Lower leg skin (tissue), 4 donors: ENCODE results near the gene FGFR2. TPM values are rescaled to one million over a fixed set of nuclear protein-coding genes. Genes with fewer than 3 reads are reported as not detected.

ENCODE experiments used
- DNase-seq, 2 donors: peaks; one replicate each; pipeline ENCODE4 v3.0.0-alpha.2; 2019; ENCODE audit warnings: low spot score in 2 of 2
- H3K4me3 ChIP-seq: fragments of 200-600 bp; sonication (generic); 2 replicates; pipeline ENCODE4 v1.5.1; 2017; ENCODE audit warnings: mild to moderate bottlenecking, low read depth; ENCODE audit not compliant: poor library complexity, severe bottlenecking
- POLR2A ChIP-seq, 2 donors: fragments of 450-650 bp; IDR thresholded peaks; one replicate each; pipeline ENCODE4 v1.6.1; 2016 to 2017; ENCODE audit warnings: antibody characterized with exemption in 2 of 2, mild to moderate bottlenecking in 1 of 2, moderate library complexity in 1 of 2
- WGBS, 2 donors: methylation state at CpG; one replicate each; pipeline ENCODE4 v1.1.5; 2018; 5-methylcytosine and 5-hydroxymethylcytosine counted together
- intact Hi-C: fragments of 100-400 bp; cut with DNase I; formaldehyde crosslinking; loops from one replicate; pipeline ENCODE4 v1.15.0; 2023; ENCODE audit warnings: low total_unique reads
- total RNA-seq, 4 donors: library from RNA; depleted of rRNA; stranded (reverse); fragments of >200 nt; gene quantifications; one replicate each; pipeline ENCODE4 v1.1.0, GENCODE V29; 2016
- TF ChIP-seq, protein P1 (sequence below), 3 donors: fragments of 450-650 bp; IDR thresholded peaks; one replicate each; pipeline ENCODE4 v1.5.1; 2016; ENCODE audit warnings: antibody characterized with exemption in 3 of 3, mild to moderate bottlenecking in 3 of 3, moderate library complexity in 2 of 3

Gene FGFR2
- total RNA-seq, 4 donors from 2014 or later = 123 to 179 (median 148) TPM

DNA sequence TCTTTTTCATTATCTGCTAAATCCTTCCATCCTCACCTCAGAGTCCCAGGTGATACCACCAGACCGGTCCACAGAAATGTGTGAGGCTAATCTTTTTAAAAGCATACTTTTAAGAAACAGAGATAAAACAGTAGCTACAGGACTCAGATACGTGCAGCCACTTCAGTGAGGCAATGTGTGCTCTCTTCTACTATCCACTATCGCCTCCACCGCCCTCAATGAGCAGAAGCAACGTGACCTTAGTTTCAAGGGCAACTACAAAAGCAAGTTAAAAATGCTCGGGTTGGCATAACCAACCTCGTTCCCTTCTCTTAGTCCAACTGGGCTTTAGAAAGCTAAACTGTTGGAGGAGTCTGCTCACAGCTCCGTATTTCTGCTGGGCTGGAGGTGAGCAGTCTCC is 4.2 kb downstream of the FGFR2 start:
- intact Hi-C loops = no loop called here
- TF ChIP-seq, protein P1, sequence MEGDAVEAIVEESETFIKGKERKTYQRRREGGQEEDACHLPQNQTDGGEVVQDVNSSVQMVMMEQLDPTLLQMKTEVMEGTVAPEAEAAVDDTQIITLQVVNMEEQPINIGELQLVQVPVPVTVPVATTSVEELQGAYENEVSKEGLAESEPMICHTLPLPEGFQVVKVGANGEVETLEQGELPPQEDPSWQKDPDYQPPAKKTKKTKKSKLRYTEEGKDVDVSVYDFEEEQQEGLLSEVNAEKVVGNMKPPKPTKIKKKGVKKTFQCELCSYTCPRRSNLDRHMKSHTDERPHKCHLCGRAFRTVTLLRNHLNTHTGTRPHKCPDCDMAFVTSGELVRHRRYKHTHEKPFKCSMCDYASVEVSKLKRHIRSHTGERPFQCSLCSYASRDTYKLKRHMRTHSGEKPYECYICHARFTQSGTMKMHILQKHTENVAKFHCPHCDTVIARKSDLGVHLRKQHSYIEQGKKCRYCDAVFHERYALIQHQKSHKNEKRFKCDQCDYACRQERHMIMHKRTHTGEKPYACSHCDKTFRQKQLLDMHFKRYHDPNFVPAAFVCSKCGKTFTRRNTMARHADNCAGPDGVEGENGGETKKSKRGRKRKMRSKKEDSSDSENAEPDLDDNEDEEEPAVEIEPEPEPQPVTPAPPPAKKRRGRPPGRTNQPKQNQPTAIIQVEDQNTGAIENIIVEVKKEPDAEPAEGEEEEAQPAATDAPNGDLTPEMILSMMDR (IDR thresholded peaks at IDR 0.05) = no peak
- TF ChIP-seq POLR2A (IDR thresholded peaks at IDR 0.05) = no peak
- DNase-seq = peak in 1 of 2 donors; percentile 28
- no peak overlapping the region for H3K4me3 ChIP-seq
- 51 to 55% methylated on average over 8 of the region's 8 CpGs for WGBS, 2 donors

DNA sequence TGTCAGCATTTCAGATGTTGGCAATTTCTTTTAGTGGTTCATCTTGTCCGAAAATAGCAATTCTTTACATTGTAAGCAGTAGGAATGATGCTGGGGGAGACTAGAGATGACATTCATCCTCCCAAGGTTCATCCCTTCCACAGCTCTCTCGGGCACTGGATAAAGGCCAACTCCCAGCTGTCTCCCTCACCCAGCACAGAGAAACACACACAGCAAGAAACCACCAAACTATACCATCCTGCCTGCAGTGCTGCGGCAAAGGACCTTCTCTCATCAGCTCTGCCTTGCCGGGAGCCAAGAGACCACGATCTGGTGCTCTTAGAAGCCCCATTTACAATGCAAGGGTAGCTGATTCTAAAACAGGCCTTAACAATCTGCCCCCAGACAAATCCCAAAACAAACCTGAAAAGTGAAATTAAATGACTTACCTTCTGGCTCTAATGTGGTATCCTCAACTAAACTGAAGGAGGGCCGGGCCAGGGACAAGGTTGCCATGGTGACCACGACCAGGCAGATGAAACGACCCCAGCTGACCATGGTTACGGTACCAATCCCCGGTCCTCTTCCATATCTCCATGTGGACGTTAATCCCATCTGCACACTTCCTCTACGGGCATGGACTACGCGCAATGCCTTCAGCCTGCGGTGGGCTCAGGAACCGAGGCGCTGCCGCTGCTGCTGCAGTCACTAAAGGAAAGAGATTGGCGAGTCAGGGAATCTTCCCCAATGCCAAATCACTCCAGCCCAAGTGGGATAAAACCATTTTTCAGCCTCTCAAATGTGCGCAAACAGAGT is 4.8 kb downstream of the FGFR2 start:
- DNase-seq = peak in 1 of 2 donors; percentile 81
- WGBS, 2 donors = 63 to 64% methylated on average over 20 of the region's 20 CpGs
- intact Hi-C loops = no loop called here
- H3K4me3 ChIP-seq = no peak overlapping the region
- TF ChIP-seq, protein P1 (IDR thresholded peaks at IDR 0.05) = no peak
- no peak for TF ChIP-seq POLR2A (IDR thresholded peaks at IDR 0.05)

- no peak overlapping the region for H3K4me3 ChIP-seq
- no peak for TF ChIP-seq POLR2A (IDR thresholded peaks at IDR 0.05)
- TF ChIP-seq, protein P1 (IDR thresholded peaks at IDR 0.05) = no peak
- 46 to 70% methylated on average over 18 of the region's 18 CpGs for WGBS, 2 donors
- intact Hi-C loops = no loop called here
- DNase-seq = peak in 1 of 2 donors; percentile 70
These were observed 5.9 kb downstream of the FGFR2 start for GRCh38 chr10:121592155-121592890.

GRCh38 chr10:121591186-121591585 is 7.1 kb downstream of the FGFR2 start:
- intact Hi-C loops = no loop called here
- no peak for TF ChIP-seq POLR2A (IDR thresholded peaks at IDR 0.05)
- TF ChIP-seq, protein P1 (IDR thresholded peaks at IDR 0.05) = no peak
- DNase-seq = peak in 1 of 2 donors; percentile 76
- WGBS, 2 donors = 52 to 58% methylated on average over 6 of the region's 6 CpGs
- no peak overlapping the region for H3K4me3 ChIP-seq

DNA sequence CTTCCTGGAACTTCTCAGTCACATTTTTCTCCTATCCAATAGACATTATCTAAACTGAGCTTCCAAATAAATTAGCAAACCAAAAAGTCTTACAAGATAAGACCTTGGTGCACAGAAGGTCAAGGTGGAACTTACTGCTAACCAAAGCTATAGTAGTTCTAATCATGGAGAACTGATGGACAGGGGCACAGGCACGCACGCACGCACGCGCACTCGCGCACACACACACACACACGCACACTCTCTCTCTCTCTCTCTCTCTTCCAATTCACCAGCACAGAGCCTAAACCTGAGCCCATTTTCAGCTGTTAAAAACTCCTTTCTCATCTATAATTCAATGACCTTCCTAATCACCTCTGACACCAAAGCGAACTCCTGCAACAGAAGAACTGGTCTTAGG is 7.5 kb downstream of the FGFR2 start:
- no peak overlapping the region for H3K4me3 ChIP-seq
- peak in 1 of 2 donors; percentile 39 for DNase-seq
- WGBS, 2 donors = 55 to 66% methylated on average over 9 of the region's 9 CpGs
- TF ChIP-seq, protein P1 (IDR thresholded peaks at IDR 0.05) = no peak
- TF ChIP-seq POLR2A (IDR thresholded peaks at IDR 0.05) = no peak
- intact Hi-C loops = no loop called here
